ENCODE results near the gene PTPN3.

Gene PTPN3

GRCh38 chr9:109500421-109500974 is 2.4 kb upstream of the PTPN3 start:
- DNase-seq (ENCODE audit: low read depth): no peak

- no peak for DNase-seq (ENCODE audit: low read depth)
Observed at GRCh38 chr9:109499631-109500410, 1.7 kb upstream of the PTPN3 start.

- no peak for DNase-seq (ENCODE audit: low read depth)
Observed at GRCh38 chr9:109499093-109499630, 1.1 kb upstream of the PTPN3 start.

GRCh38 chr9:109497226-109498153 is 617 bp downstream of the PTPN3 start:
- no peak for DNase-seq (ENCODE audit: low read depth)

GRCh38 chr9:109496841-109497225 is 1.3 kb downstream of the PTPN3 start:
- no peak for DNase-seq (ENCODE audit: low read depth)

GRCh38 chr9:109496218-109496617 is 1.9 kb downstream of the PTPN3 start:
- DNase-seq (ENCODE audit: low read depth): no peak

GRCh38 chr9:109493648-109494047 is 4.5 kb downstream of the PTPN3 start:
- no peak for DNase-seq (ENCODE audit: low read depth)

GRCh38 chr9:109491590-109491989 is 6.5 kb downstream of the PTPN3 start:
- no peak for DNase-seq (ENCODE audit: low read depth)

GRCh38 chr9:109488791-109489492 is 9.2 kb downstream of the PTPN3 start:
- no peak for DNase-seq (ENCODE audit: low read depth)

GRCh38 chr9:109488351-109488750 is 9.8 kb downstream of the PTPN3 start:
- no peak for DNase-seq (ENCODE audit: low read depth)

GRCh38 chr9:109487247-109487646 is 10.9 kb downstream of the PTPN3 start:
- no peak for DNase-seq (ENCODE audit: low read depth)

GRCh38 chr9:109483744-109484429 is 14.2 kb downstream of the PTPN3 start:
- DNase-seq (ENCODE audit: low read depth): no peak

- no peak for DNase-seq (ENCODE audit: low read depth)
Observed at GRCh38 chr9:109482391-109482916, 15.7 kb downstream of the PTPN3 start.

- no peak for DNase-seq (ENCODE audit: low read depth)
Observed at GRCh38 chr9:109481856-109482255, 16.3 kb downstream of the PTPN3 start.

GRCh38 chr9:109479822-109480221 is 18.3 kb downstream of the PTPN3 start:
- no peak for DNase-seq (ENCODE audit: low read depth)

- no peak for DNase-seq (ENCODE audit: low read depth)
Observed at GRCh38 chr9:109478665-109479380, 19.3 kb downstream of the PTPN3 start.

GRCh38 chr9:109478051-109478563 is 20.0 kb downstream of the PTPN3 start:
- no peak for DNase-seq (ENCODE audit: low read depth)

- no peak for DNase-seq (ENCODE audit: low read depth)
Observed at GRCh38 chr9:109477258-109478050, 20.7 kb downstream of the PTPN3 start.

- DNase-seq (ENCODE audit: low read depth): no peak
Observed at GRCh38 chr9:109476642-109477257, 21.4 kb downstream of the PTPN3 start.

All from stimulated activated CD8-positive, alpha-beta memory T cell treated with anti-CD3 and anti-CD28 coated beads, Interleukin-12 subunit alpha, Interleukin-12 subunit beta, amount 100 ng/mL, for 4 hours (primary cell).